GM19238 (cell line): ENCODE results near the gene CIC.

Source experiments
- DNase-seq: peaks from one replicate; pipeline ENCODE4 v3.0.0; 2011; ENCODE audit warnings: low spot score; ENCODE audit not compliant: insufficient read length

CIC gene

DNA sequence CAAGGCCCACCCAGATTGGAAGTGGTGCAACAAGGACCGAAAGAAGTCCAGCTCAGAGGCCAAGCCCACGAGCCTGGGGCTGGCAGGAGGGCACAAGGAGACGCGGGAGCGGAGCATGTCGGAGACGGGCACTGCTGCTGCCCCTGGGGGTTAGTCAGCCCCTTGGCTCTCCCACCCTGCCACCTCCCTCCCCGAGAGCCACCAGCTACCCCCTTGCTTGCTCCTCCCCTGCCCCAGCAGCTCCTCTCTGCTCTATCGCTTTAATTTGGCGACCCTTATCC, 18.7 kb downstream of the CIC start:
- DNase-seq, result no peak

DNA sequence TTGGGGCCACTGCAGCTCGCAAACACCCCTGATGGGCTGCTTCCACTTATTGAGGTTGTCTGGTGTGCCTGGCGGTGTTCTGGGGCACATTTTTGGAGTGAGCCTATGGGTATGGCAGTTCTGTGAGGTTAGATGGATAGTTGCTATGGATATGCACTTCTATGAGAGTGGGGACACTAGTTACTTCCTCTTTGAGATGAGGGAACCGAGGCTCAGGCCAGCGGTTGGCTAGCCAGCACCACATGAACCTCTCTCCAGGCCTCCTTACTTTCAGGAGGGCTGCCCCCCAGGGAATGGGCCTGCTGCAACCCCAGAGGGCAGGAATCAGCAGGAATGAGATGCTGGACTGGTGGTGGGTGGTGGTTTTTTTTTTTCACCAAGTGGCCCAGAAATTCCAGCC, 19.3 kb downstream of the CIC start:
- no peak for DNase-seq

- DNase-seq, result no peak
These were observed 20.0 kb downstream of the CIC start for GRCh38 chr19:42288881-42289555.

GRCh38 chr19:42289556-42290041, 20.5 kb downstream of the CIC start:
- DNase-seq, result no peak

GRCh38 chr19:42290136-42290522, 21.1 kb downstream of the CIC start:
- no peak for DNase-seq

- DNase-seq, result peak; percentile 56
These were observed 21.7 kb downstream of the CIC start for GRCh38 chr19:42290523-42291434.

- no peak for DNase-seq
These were observed 22.4 kb downstream of the CIC start for GRCh38 chr19:42291435-42291810.

GRCh38 chr19:42292042-42292960, 23.2 kb downstream of the CIC start:
- DNase-seq, result no peak

- DNase-seq, result no peak
These were observed 23.9 kb downstream of the CIC start for GRCh38 chr19:42292963-42293362.

DNA sequence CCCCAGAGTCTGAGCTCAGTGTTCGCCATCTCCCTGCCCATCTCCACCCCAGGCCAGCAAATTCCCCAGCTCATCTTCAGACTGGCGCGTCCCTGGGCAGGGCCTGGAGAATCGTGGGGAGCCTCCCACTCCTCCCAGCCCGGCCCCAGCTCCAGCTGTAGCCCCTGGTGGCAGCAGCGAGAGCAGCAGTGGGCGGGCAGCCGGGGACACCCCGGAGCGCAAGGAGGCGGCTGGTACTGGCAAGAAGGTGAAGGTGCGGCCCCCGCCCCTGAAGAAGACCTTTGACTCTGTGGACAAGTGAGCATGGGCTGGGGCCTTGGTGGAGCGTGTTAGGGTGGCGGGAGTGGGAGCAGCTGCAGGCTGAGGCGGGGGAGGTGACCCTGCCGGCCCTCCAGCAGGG, 24.5 kb downstream of the CIC start:
- no peak for DNase-seq

DNA sequence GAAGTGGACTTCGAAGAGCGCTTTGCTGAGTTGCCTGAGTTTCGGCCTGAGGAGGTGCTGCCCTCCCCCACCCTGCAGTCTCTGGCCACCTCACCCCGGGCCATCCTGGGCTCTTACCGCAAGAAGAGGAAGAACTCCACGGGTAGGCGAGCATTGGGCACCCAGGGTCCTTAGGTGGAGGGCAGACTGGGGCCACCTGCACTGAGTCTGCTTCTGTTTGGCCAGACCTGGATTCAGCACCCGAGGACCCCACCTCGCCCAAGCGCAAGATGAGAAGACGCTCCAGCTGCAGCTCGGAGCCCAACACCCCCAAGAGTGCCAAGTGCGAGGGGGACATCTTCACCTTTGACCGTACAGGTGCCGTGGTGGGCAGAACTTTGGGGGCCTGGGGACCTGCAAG, 24.9 kb downstream of the CIC start:
- no peak for DNase-seq

DNA sequence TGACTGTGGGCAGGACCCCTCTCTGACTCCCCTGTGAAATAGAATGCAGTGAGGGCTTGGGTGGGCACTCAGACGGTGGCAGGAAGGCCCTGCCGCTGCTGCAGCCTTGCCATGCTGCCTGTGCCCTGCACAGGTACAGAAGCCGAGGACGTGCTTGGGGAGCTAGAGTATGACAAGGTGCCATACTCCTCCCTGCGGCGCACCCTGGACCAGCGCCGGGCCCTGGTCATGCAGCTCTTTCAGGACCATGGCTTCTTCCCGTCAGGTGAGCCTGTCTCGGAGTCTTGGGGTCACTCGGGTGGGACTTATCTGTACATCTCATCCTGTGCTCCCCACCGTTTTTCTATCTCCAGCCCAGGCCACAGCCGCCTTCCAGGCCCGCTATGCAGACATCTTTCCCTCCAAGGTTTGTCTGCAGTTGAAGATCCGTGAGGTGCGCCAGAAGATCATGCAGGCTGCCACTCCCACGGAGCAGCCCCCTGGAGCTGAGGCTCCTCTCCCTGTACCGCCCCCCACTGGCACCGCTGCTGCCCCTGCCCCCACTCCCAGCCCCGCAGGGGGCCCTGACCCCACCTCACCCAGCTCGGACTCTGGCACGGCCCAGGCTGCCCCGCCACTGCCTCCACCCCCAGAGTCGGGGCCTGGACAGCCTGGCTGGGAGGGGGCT, 25.6 kb downstream of the CIC start:
- DNase-seq, result no peak

DNA sequence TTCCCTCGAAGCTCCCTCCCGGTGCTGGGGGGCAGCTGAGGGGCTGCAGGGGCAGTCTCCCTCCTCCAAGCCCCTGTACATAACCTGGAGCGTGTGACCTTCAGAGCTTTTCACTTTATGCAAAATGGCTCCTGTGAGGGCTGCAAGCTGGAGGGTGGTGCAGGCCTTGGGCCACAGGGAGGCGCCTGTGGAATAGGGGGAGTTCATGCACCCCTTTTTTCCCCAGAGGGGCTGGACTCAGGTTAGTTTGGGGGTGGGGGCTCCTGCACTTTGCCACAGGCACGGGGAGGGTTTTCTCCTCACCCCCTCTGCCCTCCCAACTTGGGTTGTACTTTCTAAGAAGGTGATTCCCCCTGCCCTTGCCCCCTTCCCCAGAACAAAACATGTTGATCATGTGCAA, 26.3 kb downstream of the CIC start:
- no peak for DNase-seq

DNA sequence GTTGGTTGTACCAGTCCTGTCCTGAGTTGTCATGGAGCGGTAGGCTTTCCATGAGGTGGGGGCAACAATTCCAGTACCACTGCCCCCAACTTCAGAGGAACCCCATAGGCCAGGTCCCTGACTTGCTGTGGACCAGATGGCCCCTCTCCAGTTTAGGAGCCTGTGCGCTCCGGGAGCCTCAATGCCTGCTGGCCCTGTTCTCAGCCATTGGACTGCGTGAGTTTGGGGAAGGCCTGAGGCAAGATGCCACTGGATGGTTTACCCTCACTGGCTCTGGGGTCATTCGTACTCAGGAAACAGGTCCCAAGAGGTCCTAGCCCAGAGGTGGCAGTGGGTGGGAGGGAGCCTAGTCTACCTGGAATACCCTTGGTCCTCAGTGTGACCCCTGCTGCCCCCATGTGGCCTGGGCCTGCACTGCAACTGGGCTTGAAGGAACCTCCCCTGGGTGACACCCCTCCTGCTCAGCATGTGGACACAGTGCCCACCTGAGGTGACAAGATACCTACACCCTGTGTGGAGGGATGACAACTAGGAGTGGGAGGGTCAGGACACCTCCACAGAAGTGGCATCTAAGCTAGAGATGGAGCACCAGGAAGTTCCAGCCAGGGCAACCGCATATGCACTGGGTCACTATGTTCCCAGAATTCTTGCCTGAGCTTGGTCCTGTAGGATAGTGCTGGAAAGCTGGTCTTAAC, 26.9 kb downstream of the CIC start:
- DNase-seq, result peak; percentile 85

- DNase-seq, result no peak
These were observed 28.0 kb downstream of the CIC start for GRCh38 chr19:42297039-42297438.

- no peak for DNase-seq
These were observed 32.7 kb downstream of the CIC start, which contains the start of gene PRR19 for GRCh38 chr19:42301646-42302203. PRR19 (plus strand) TSS chr19:42302132; CDS start chr19:42309585, 7,453 bp downstream.

DNA sequence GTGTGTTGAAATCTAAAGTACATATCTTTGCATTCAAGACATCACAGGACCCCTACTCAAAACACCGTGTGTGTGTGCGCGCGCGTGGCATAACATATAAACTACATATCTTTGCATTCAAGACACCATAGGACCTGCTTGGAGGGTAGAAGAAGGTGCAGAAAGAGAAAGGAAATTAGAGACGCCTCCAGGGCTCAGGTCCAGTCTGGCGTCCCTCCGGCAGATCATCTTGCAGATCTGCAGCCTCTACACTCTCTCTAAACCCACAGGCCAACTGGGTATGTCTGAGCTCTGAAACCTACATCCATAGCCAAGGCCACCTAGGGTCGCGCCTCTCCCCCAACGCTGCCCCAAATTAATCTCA, 34.0 kb downstream of the CIC start:
- no peak for DNase-seq

DNA sequence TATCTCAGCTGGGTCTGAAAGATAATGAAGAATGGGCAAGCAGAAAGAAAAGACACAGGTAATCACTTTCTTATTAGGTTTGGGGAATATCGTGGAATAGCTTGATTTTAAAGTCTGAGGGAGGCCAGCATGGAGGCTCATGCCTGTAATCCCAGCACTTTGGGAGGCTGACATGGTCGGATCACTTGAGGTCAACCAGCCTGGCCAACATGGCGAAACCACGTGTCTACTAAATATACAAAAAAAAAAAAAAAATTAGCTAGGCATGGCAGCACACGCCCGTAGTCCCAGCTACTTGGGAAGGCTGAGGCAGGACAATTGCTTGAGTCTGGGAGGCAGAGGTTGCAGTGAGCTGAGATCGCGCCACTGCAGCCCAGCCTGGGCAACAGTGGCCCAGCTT, 34.8 kb downstream of the CIC start:
- DNase-seq, result no peak

- no peak for DNase-seq
These were observed 37.6 kb downstream of the CIC start for GRCh38 chr19:42306646-42307045.

- DNase-seq, result no peak
These were observed 40.6 kb downstream of the CIC start for GRCh38 chr19:42309686-42310085.
